ENCODE data around the gene OR1L6. TPM values are rescaled to one million over a fixed set of nuclear protein-coding genes. Genes with fewer than 3 reads are reported as not detected.
A peak's percentile ranks its signal among the peaks of the same experiment; 100 is the strongest.

The OR1L6 gene
- not detected in 2 replicates for total RNA-seq (2011; cell fraction: chromatin; rRNA removed; ENCODE audit: low replicate concordance)
- not detected in 2 replicates for total RNA-seq (2011; cell fraction: nucleolus; rRNA removed)
- total RNA-seq (2011; cell fraction: nucleoplasm; rRNA removed), result not detected in 2 replicates
- total RNA-seq (2014; rRNA removed) (not detected in 2 replicates), total RNA-seq (2014; rRNA removed; fragmentation: Illumina TruSeq; extraction: Trizol) (not detected in 2 replicates), total RNA-seq (2015; rRNA removed; fragmentation: Illumina TruSeq; extraction: Trizol) (not detected in 2 replicates), total RNA-seq (2021) (not detected in 2 replicates), polyA plus RNA-seq (2011; rRNA removed) (not detected in 2 replicates), polyA plus RNA-seq (2014; fragmentation: Illumina TruSeq; extraction: Trizol) (not detected in 2 replicates), polyA plus RNA-seq (2014; fragmentation: Nextera tagmentation; extraction: Ambion mirVana) (not detected), polyA plus RNA-seq (2014; rRNA removed) (not detected in 2 replicates), polyA minus RNA-seq (2011; rRNA and poly(A)+ RNA removed) (not detected in 2 replicates), Bru-seq, nascent RNA (not detected), BruChase-seq, experiment 1, labeled RNA remaining after a 2-hour chase (percentile 9 among the genes with signal in this experiment), BruChase-seq, experiment 2, labeled RNA remaining after a 6-hour chase (not detected)
- polyA plus RNA-seq (2011; cell fraction: cytosol; rRNA removed), result not detected in 2 replicates
- polyA plus RNA-seq (2011; cell fraction: nucleus; rRNA removed), result not detected in 2 replicates
- polyA plus RNA-seq (2012), result not detected in 2 replicates
- polyA minus RNA-seq (2011; cell fraction: cytosol; rRNA and poly(A)+ RNA removed), result not detected in 2 replicates
- polyA minus RNA-seq (2011; cell fraction: nucleus; rRNA and poly(A)+ RNA removed), result not detected in 2 replicates
- long read RNA-seq, experiment 1, result 0 reads
- long read RNA-seq, experiment 2, result 0 reads
- long read RNA-seq, experiment 3, result 0 reads

- no peaks in the 10 kb centered on the region for H3K4me1 ChIP-seq (replicated peaks in 1 of 2; ENCODE audit: control insufficient read depth in 2 of 2, insufficient read depth in 2 of 2, low read length in 2 of 2)
- FAIRE-seq (no peak), DNase-seq (ENCODE audit: extremely low read depth in 1 of 4, low spot score in 3 of 4) (no peak), ATAC-seq (no peak)
- H2AFZ ChIP-seq (ENCODE audit: low read depth, low read length), result no peak within 1 kb of the TSS
- POLR2A ChIA-PET, result interaction anchor here (0.7 kb wide), 1 partner anchor 9 kb away, joined by 3 read pairs; no protein-coding TSS in a partner anchor
- WGBS (ENCODE audit: insufficient coverage, low coverage, missing lambda C conversion rate), result 0% methylated on average over 6 of the region's 6 CpGs
- no TSS peak for BruUV-seq (replicated peaks)
- no peak within 1 kb of the TSS for H3K4me3 ChIP-seq
- TF ChIP-seq ETV6 (IDR thresholded peaks at IDR 0.05; ENCODE audit: borderline replicate concordance in 1 of 2, low read depth in 2 of 2, low read length in 1 of 2), result no peak
- TF ChIP-seq ETV6 (CRISPR knock-in tag; IDR thresholded peaks at IDR 0.05; ENCODE audit: borderline replicate concordance), result no peak
- no peak for TF ChIP-seq ZNF232 (CRISPR knock-in tag; IDR thresholded peaks at IDR 0.05)
- no peak for TF ChIP-seq ZNF764 (CRISPR knock-in tag; IDR thresholded peaks at IDR 0.05; ENCODE audit: low read depth)
- no peak for TF ChIP-seq SIRT6 (IDR thresholded peaks at IDR 0.05; ENCODE audit: low read depth, low read length)
- no peak for TF ChIP-seq NFRKB (IDR thresholded peaks at IDR 0.05; ENCODE audit: low read depth)
- TF ChIP-seq ZC3H8 (IDR thresholded peaks at IDR 0.05), result no peak
- TF ChIP-seq ZNF24 (IDR thresholded peaks at IDR 0.05), result no peak
- no peak for TF ChIP-seq ZNF75A (CRISPR knock-in tag; IDR thresholded peaks at IDR 0.05)
- TF ChIP-seq ZBTB1 (CRISPR knock-in tag; IDR thresholded peaks at IDR 0.05; ENCODE audit: borderline replicate concordance, low read depth), result no peak
- TF ChIP-seq KLF6 (CRISPR knock-in tag; IDR thresholded peaks at IDR 0.05; ENCODE audit: borderline replicate concordance), result no peak
- no peak for TF ChIP-seq NFE2 (IDR thresholded peaks at IDR 0.05; ENCODE audit: low read depth)
- TF ChIP-seq CTBP1 (IDR thresholded peaks at IDR 0.05; ENCODE audit: borderline replicate concordance), result no peak
- no peak for TF ChIP-seq NFIC (IDR thresholded peaks at IDR 0.05)
- no peak for TF ChIP-seq MED1 (CRISPR knock-in tag; IDR thresholded peaks at IDR 0.05; ENCODE audit: borderline replicate concordance)
- H3K9me1 ChIP-seq (ENCODE audit: control insufficient read depth, insufficient read depth, low read length), result no peaks in the 10 kb centered on the region
- in situ Hi-C loops (cut with MboI), result no loop called here
- H3K9ac ChIP-seq (ENCODE audit: insufficient read depth in 1 of 2, low read depth in 2 of 2, low read length in 2 of 2), result no peak within 1 kb of the TSS
- no peaks in the 10 kb centered on the region for H3K79me2 ChIP-seq (ENCODE audit: control insufficient read depth, insufficient read depth, low read length)
- H3K4me2 ChIP-seq (ENCODE audit: insufficient read depth, low read length), result no peak within 1 kb of the TSS
- CTCF ChIA-PET (ENCODE audit: low intra/inter-chr PET ratio), result no interaction called here
- no peaks in the 10 kb centered on the region for H4K20me1 ChIP-seq (replicated peaks; ENCODE audit: control insufficient read depth, insufficient read depth, low read length)
- intact Hi-C loops (cut with micrococcal nuclease), result no loop called here
- H3K27ac ChIP-seq (ENCODE audit: extremely low read depth, low read depth, low read length), result no peak within 1 kb of the TSS
- no peaks in the 10 kb centered on the region; a peak in 1 of 5 replicates for H3K27me3 ChIP-seq (ENCODE audit: control insufficient read depth in 2 of 2, insufficient read depth in 2 of 2, low read length in 2 of 2)
- H3K9me3 ChIP-seq (replicated peaks; ENCODE audit: control insufficient read depth, insufficient read depth, low read depth, low read length), result no peaks in the 10 kb centered on the region
- H3K36me3 ChIP-seq (ENCODE audit: control insufficient read depth, insufficient read depth, low read length), result no peaks in the 10 kb centered on the region
Observed at GRCh38 chr9:122742003-122742402, at the start of gene OR1L6. OR1L6 (plus strand) TSS chr9:122742303; CDS start chr9:122749848, 7,545 bp downstream.

Measured in K562 (cell line).